Measurements from ENCODE around the gene DOCK1.

The DOCK1 gene

GRCh38 chr10:127408733-127409132, 503.5 kb downstream of the DOCK1 start:
- Histone ChIP-seq H3K4me1 (ENCODE audit: insufficient read depth, low read length) (no peaks in the 10 kb centered on the region), H3K27ac (ENCODE audit: low read length) (no peak overlapping the region), H4K20me1 (ENCODE audit: insufficient read depth, low read length) (no peaks in the 10 kb centered on the region), H3K36me3 (ENCODE audit: insufficient read depth, low read length) (no peaks in the 10 kb centered on the region), H3K4me2 (ENCODE audit: insufficient read depth, low read length) (no peak overlapping the region), H3K27me3 (ENCODE audit: insufficient read depth, low read length, poor library complexity) (no peaks in the 10 kb centered on the region), H3K79me2 (ENCODE audit: insufficient read depth, low read length) (no peaks in the 10 kb centered on the region), H3K4me3 (ENCODE audit: low read depth in 1 of 2, low read length in 2 of 2) (no peak overlapping the region), H3K9me3 (ENCODE audit: insufficient read depth, low read length, severe bottlenecking) (no peaks in the 10 kb centered on the region), H2AFZ (ENCODE audit: low read depth, low read length) (no peak overlapping the region), H3K9ac (ENCODE audit: low read depth, low read length) (no peak overlapping the region)
- ATAC-seq (ENCODE audit: insufficient read depth, low read depth): no peak
- TF ChIP-seq EZH2 (IDR thresholded peaks at IDR 0.05; ENCODE audit: borderline replicate concordance, low read depth, low read length, severe bottlenecking): no peak
- TF ChIP-seq, protein P1, sequence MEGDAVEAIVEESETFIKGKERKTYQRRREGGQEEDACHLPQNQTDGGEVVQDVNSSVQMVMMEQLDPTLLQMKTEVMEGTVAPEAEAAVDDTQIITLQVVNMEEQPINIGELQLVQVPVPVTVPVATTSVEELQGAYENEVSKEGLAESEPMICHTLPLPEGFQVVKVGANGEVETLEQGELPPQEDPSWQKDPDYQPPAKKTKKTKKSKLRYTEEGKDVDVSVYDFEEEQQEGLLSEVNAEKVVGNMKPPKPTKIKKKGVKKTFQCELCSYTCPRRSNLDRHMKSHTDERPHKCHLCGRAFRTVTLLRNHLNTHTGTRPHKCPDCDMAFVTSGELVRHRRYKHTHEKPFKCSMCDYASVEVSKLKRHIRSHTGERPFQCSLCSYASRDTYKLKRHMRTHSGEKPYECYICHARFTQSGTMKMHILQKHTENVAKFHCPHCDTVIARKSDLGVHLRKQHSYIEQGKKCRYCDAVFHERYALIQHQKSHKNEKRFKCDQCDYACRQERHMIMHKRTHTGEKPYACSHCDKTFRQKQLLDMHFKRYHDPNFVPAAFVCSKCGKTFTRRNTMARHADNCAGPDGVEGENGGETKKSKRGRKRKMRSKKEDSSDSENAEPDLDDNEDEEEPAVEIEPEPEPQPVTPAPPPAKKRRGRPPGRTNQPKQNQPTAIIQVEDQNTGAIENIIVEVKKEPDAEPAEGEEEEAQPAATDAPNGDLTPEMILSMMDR (IDR thresholded peaks at IDR 0.05; ENCODE audit: borderline replicate concordance, extremely low read depth, low read length, poor library complexity, severe bottlenecking): no peak
- no peak for DNase-seq

DNA sequence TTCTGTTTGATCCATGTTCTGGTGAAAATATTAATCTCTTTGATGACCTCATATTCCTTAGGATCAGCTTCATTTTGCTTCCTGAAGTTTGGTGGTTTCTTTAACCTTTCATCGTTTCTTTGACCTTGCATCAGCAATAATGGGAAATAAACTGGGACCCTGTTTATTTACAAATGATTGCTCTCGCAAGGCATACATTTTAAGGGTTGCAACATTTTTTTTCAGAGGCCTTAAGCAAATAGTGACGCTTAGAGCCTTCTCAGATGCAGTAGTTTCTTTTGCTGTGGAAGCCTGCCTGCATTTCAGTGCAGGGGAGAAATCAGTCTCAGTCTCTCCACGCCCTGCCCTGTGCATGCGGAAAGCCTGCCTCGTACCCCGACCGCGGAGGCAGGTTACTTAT, 504.8 kb downstream of the DOCK1 start:
- Histone ChIP-seq H3K79me2 (ENCODE audit: insufficient read depth, low read length) (no peaks in the 10 kb centered on the region), H3K4me1 (ENCODE audit: insufficient read depth, low read length) (no peaks in the 10 kb centered on the region), H4K20me1 (ENCODE audit: insufficient read depth, low read length) (no peaks in the 10 kb centered on the region), H3K9me3 (ENCODE audit: insufficient read depth, low read length, severe bottlenecking) (no peaks in the 10 kb centered on the region), H3K27ac (ENCODE audit: low read length) (no peak overlapping the region), H3K9ac (ENCODE audit: low read depth, low read length) (no peak overlapping the region), H3K4me2 (ENCODE audit: insufficient read depth, low read length) (no peak overlapping the region), H3K4me3 (ENCODE audit: low read depth in 1 of 2, low read length in 2 of 2) (no peak overlapping the region), H2AFZ (ENCODE audit: low read depth, low read length) (no peak overlapping the region), H3K27me3 (ENCODE audit: insufficient read depth, low read length, poor library complexity) (no peaks in the 10 kb centered on the region), H3K36me3 (ENCODE audit: insufficient read depth, low read length) (no peaks in the 10 kb centered on the region)
- ATAC-seq (ENCODE audit: insufficient read depth, low read depth) (no peak), DNase-seq (no peak)
- TF ChIP-seq EZH2 (IDR thresholded peaks at IDR 0.05; ENCODE audit: borderline replicate concordance, low read depth, low read length, severe bottlenecking): no peak
- TF ChIP-seq, protein P1 (IDR thresholded peaks at IDR 0.05; ENCODE audit: borderline replicate concordance, extremely low read depth, low read length, poor library complexity, severe bottlenecking): no peak

DNA sequence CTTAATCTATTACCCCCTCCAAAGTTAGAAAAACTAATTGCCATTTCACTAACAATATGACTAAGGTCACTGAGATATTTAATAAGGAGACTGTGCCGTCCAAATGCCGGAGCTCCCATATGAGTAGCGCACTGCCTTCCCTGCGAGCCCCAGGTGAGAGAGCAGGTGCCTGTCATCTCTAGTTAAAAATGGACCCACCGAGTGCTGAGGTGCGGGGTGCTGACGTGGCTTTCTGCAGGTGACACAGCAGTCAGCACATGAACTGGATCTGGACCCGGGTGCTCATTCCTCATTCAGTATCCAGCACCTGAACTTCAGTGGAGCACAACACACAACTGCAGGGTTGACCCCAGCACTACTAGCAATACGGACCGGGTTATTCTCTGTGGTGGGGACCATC, 505.8 kb downstream of the DOCK1 start:
- DNase-seq (no peak), ATAC-seq (ENCODE audit: insufficient read depth, low read depth) (no peak)
- H4K20me1 ChIP-seq (ENCODE audit: insufficient read depth, low read length): no peaks in the 10 kb centered on the region
- no peaks in the 10 kb centered on the region for H3K36me3 ChIP-seq (ENCODE audit: insufficient read depth, low read length)
- no peaks in the 10 kb centered on the region for H3K9me3 ChIP-seq (ENCODE audit: insufficient read depth, low read length, severe bottlenecking)
- no peaks in the 10 kb centered on the region for H3K27me3 ChIP-seq (ENCODE audit: insufficient read depth, low read length, poor library complexity)
- H3K4me2 ChIP-seq (ENCODE audit: insufficient read depth, low read length): no peak overlapping the region
- no peak overlapping the region for H3K9ac ChIP-seq (ENCODE audit: low read depth, low read length)
- H3K27ac ChIP-seq (ENCODE audit: low read length): no peak overlapping the region
- H3K4me3 ChIP-seq (ENCODE audit: low read depth in 1 of 2, low read length in 2 of 2): no peak overlapping the region
- H3K79me2 ChIP-seq (ENCODE audit: insufficient read depth, low read length): no peaks in the 10 kb centered on the region
- no peaks in the 10 kb centered on the region for H3K4me1 ChIP-seq (ENCODE audit: insufficient read depth, low read length)
- TF ChIP-seq EZH2 (IDR thresholded peaks at IDR 0.05; ENCODE audit: borderline replicate concordance, low read depth, low read length, severe bottlenecking): no peak
- TF ChIP-seq, protein P1 (IDR thresholded peaks at IDR 0.05; ENCODE audit: borderline replicate concordance, extremely low read depth, low read length, poor library complexity, severe bottlenecking): no peak
- no peak overlapping the region for H2AFZ ChIP-seq (ENCODE audit: low read depth, low read length)

- Histone ChIP-seq H3K4me1 (ENCODE audit: insufficient read depth, low read length) (no peaks in the 10 kb centered on the region), H2AFZ (ENCODE audit: low read depth, low read length) (no peak overlapping the region), H3K79me2 (ENCODE audit: insufficient read depth, low read length) (no peaks in the 10 kb centered on the region), H3K4me2 (ENCODE audit: insufficient read depth, low read length) (no peak overlapping the region), H3K9ac (ENCODE audit: low read depth, low read length) (no peak overlapping the region), H3K9me3 (ENCODE audit: insufficient read depth, low read length, severe bottlenecking) (no peaks in the 10 kb centered on the region), H3K4me3 (ENCODE audit: low read depth in 1 of 2, low read length in 2 of 2) (no peak overlapping the region), H3K27ac (ENCODE audit: low read length) (no peak overlapping the region), H3K36me3 (ENCODE audit: insufficient read depth, low read length) (no peaks in the 10 kb centered on the region), H4K20me1 (ENCODE audit: insufficient read depth, low read length) (no peaks in the 10 kb centered on the region), H3K27me3 (ENCODE audit: insufficient read depth, low read length, poor library complexity) (no peaks in the 10 kb centered on the region)
- TF ChIP-seq, protein P1 (IDR thresholded peaks at IDR 0.05; ENCODE audit: borderline replicate concordance, extremely low read depth, low read length, poor library complexity, severe bottlenecking): no peak
- no peak for TF ChIP-seq EZH2 (IDR thresholded peaks at IDR 0.05; ENCODE audit: borderline replicate concordance, low read depth, low read length, severe bottlenecking)
- DNase-seq (no peak), ATAC-seq (ENCODE audit: insufficient read depth, low read depth) (no peak)
These were observed 508.1 kb downstream of the DOCK1 start for GRCh38 chr10:127413326-127413725.

Measured in DND-41 (cell line).